Measurements from ENCODE around the gene DLX2.

The DLX2 gene

DNA sequence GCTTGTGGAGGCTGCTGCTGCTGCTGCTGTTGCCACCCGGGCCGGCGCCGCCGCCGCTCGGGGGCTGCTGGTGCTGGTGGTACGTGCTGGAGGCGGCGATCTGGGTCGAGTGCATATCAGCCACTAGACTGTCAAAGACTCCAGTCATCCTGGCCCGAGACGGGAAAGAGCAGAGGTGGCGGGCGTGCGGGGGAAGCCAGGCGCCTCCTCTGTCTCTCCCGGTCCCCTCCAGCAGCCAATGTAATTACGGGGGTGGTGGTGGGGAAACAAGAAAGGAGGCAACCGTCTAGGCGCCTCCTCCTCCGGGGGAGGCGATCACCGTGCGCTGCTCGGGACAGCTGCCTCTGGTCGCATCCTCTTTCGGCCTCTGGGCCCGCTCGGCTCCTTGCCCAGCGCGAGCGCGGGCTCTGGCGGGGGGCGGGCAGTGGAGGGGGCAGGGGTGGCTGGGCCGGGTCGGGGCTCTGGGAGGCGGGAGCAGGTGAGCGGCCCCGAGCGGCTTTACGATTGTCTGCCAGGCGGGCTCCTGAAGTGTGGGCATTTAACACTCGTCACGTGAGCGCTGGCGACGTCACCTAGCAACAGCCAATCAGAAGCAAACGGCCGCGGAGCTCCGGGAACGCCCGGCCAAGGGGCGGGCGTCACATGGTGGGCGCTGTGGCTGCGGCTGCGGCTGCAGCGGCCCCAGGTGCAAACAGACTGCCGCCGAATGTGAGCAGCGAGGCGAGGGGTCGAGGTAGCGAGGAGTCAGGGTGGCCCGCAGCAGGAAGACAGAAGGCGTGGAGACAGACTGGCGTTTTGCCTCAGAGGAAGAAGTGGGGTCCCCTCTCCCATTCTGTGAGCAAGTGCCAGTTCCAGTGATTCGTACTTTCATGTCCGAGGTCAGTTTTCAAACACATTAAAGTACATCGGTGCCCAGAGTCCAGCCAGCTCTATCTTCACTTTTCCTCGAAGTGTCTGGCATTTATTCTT is at the start of gene DLX2:
Gene DLX2, minus strand, starts transcription at position 510 of the 969 bp plus-strand sequence. Its CDS starts 362 bp downstream, at position 148.
- TF ChIP-seq, protein P1, sequence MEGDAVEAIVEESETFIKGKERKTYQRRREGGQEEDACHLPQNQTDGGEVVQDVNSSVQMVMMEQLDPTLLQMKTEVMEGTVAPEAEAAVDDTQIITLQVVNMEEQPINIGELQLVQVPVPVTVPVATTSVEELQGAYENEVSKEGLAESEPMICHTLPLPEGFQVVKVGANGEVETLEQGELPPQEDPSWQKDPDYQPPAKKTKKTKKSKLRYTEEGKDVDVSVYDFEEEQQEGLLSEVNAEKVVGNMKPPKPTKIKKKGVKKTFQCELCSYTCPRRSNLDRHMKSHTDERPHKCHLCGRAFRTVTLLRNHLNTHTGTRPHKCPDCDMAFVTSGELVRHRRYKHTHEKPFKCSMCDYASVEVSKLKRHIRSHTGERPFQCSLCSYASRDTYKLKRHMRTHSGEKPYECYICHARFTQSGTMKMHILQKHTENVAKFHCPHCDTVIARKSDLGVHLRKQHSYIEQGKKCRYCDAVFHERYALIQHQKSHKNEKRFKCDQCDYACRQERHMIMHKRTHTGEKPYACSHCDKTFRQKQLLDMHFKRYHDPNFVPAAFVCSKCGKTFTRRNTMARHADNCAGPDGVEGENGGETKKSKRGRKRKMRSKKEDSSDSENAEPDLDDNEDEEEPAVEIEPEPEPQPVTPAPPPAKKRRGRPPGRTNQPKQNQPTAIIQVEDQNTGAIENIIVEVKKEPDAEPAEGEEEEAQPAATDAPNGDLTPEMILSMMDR (IDR thresholded peaks at IDR 0.05) = no peak

GRCh38 chr2:172147944-172148650 is 45.4 kb upstream of the DLX2 start:
- TF ChIP-seq, protein P1 (IDR thresholded peaks at IDR 0.05) = no peak

DNA sequence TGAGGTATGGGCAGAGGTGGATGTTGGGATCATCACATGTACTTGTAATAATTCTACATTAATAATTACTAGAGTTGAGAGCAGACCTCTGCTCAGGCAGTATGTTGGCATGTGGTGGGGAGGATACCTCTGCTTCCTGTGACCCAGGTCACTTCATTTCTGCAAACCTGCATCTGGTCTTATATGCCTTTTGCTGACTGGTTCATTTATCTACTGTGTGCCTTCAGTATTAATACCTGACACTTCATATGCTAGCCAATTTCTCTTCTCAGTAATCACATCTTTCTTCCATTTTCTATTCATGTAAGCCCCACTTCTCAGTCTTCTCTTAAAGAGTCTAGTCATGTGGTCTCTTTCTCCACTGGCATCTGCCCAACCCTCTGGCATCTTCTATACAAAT is 41.1 kb upstream of the DLX2 start:
- TF ChIP-seq, protein P1 (IDR thresholded peaks at IDR 0.05) = no peak

DNA sequence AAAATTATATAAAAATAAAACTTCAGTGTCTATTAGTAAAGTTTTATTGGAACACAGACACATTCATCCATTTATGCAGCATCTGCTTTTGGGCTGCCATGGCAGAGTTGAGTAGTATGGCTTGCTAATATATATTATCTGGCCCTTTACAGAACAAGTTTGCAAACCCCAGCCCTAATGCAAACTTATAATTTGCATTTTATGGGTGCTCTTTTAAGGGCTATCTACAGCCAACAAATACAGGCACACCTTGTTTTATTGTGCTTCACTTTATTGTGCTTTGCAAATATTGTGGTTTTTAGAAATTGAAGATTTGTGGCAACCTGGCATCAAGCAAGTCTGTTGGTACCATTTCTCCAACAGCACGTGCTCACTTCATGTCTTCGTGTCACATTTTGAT is 35.2 kb upstream of the DLX2 start:
- TF ChIP-seq, protein P1 (IDR thresholded peaks at IDR 0.05) = no peak

DNA sequence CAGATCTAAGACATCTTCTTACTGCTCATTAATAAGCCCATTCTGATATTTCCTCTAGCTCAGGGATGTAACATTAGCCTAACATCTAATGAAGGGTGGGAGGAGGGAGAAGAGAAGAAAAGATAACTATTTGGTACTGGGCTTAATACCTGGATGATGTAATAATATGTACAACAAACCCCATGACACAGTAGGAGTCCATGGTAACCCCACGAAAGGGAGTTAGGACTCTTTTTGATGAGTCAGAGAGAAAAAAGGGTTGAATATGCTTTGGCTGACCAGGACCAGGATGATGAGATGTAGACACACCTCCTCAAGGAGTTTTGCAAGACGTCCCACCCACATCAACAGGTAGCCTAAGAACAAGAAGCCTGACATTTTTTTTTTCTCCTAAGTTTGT is 34.4 kb upstream of the DLX2 start:
- TF ChIP-seq, protein P1 (IDR thresholded peaks at IDR 0.05) = no peak

DNA sequence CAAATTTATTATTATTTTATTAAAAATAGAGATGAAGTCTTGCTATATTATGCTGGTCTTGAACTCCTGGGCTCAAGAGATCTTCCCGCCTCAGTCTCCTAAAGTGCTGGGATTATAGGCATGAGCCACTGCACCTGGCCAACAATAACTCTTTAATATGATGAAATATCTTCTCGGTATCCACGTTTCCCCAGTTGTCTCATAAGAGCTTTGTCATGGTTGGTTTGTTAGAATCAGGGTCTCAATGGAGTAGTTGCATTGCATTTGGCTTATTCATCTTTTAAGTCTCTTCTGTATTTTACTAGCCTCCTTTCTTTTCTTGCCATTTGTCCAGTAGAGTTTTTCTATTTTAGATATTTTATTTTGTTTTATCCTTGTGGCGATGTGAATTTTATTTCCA is 32.7 kb upstream of the DLX2 start:
- TF ChIP-seq, protein P1 (IDR thresholded peaks at IDR 0.05) = no peak

GRCh38 chr2:172134270-172134669 is 31.6 kb upstream of the DLX2 start:
- TF ChIP-seq, protein P1 (IDR thresholded peaks at IDR 0.05) = no peak
